WTC11 (cell line): Measurements from ENCODE around the gene CLDN9. TPM values are rescaled to one million over a fixed set of nuclear protein-coding genes. Genes with fewer than 3 reads are reported as not detected.

ENCODE experiments used
- ATAC-seq: fragments of 200-7000 bp; cut with Tn5 transposase; 2 replicates; pipeline ENCODE4 v1.10.0; 2021; ENCODE audit warnings: mild to moderate bottlenecking, moderate library complexity
- CTCF ChIA-PET: fragments of 300-600 bp; sonication (Branson Sonifier 250); formaldehyde crosslinking; loops from one replicate; lab custom pipeline; 2021; ENCODE audit warnings: antibody characterized with exemption; lab: Charles Lee
- POLR2A ChIA-PET: fragments of 350-600 bp; sonication (Branson Sonifier 250); formaldehyde crosslinking; loops from one replicate; lab custom pipeline; 2021; ENCODE audit warnings: antibody characterized with exemption; lab: Charles Lee
- DNase-seq: peaks from one replicate; pipeline ENCODE4 v3.0.0; 2021; ENCODE audit warnings: low spot score
- H3K27ac Mint-ChIP-seq: 2 replicates; pipeline ENCODE4 v1.8.0; 2021; ENCODE audit warnings: mixed read lengths
- H3K27me3 Mint-ChIP-seq: 2 replicates; pipeline ENCODE4 v1.8.0; 2021; ENCODE audit warnings: low read depth, mild to moderate bottlenecking, moderate library complexity, mixed read lengths
- H3K36me3 Mint-ChIP-seq: 2 replicates; pipeline ENCODE4 v1.8.0; 2021; ENCODE audit warnings: mixed read lengths
- H3K4me1 Mint-ChIP-seq: 2 replicates; pipeline ENCODE4 v1.8.0; 2022; ENCODE audit warnings: mixed read lengths
- H3K4me3 Mint-ChIP-seq: 2 replicates; pipeline ENCODE4 v1.8.0; 2021; ENCODE audit warnings: mild to moderate bottlenecking, moderate library complexity, mixed read lengths
- H3K9me3 Mint-ChIP-seq: 2 replicates; pipeline ENCODE4 v1.8.0; 2021; ENCODE audit warnings: mixed read lengths
- CTCF ChIP-seq: fragments of 200-600 bp; IDR thresholded peaks from 2 replicates; pipeline ENCODE4 v1.8.0; 2022; ENCODE audit warnings: antibody characterized with exemption
- FOXP4 ChIP-seq: sonication (generic); formaldehyde crosslinking; IDR thresholded peaks from 2 replicates; pipeline ENCODE4 v1.8.0; 2022; ENCODE audit warnings: mild to moderate bottlenecking, missing genetic modification reagents
- GRHL2 ChIP-seq: fragments of 250-450 bp; sonication (Bioruptor Pico); IDR thresholded peaks from 2 replicates; pipeline ENCODE4 v1.8.0; 2022; ENCODE audit warnings: mild to moderate bottlenecking, moderate library complexity; ENCODE audit not compliant: insufficient replicate concordance, severe bottlenecking
- PRRX2 ChIP-seq: fragments of 250-450 bp; sonication (Bioruptor Pico); IDR thresholded peaks from 2 replicates; pipeline ENCODE4 v1.8.0; 2021; ENCODE audit warnings: mild to moderate bottlenecking
- ZMAT4 ChIP-seq: fragments of 250-450 bp; sonication (Bioruptor Pico); IDR thresholded peaks from 2 replicates; pipeline ENCODE4 v1.9.0; 2021; ENCODE audit warnings: mild to moderate bottlenecking
- ZNF232 ChIP-seq: sonication (generic); formaldehyde crosslinking; IDR thresholded peaks from 2 replicates; pipeline ENCODE4 v1.8.0; 2022; ENCODE audit warnings: mild to moderate bottlenecking, missing genetic modification reagents
- ZNF263 ChIP-seq: sonication (generic); formaldehyde crosslinking; IDR thresholded peaks from 2 replicates; pipeline ENCODE4 v1.8.1; 2022; ENCODE audit warnings: low read depth, mild to moderate bottlenecking, moderate library complexity, missing genetic modification reagents
- total RNA-seq: library from RNA; stranded (reverse); gene quantifications from 3 replicates; pipeline ENCODE4 v1.2.3, GENCODE V29; 2021
- TF ChIP-seq, protein P1 (sequence below): sonication (generic); formaldehyde crosslinking; IDR thresholded peaks from 2 replicates; pipeline ENCODE4 v1.8.1; 2022; ENCODE audit warnings: low read depth, missing genetic modification reagents, borderline replicate concordance
- TF ChIP-seq, protein P2 (sequence below): sonication (generic); formaldehyde crosslinking; conservative IDR thresholded peaks from 2 replicates; pipeline ENCODE4 v1.8.1; 2023; ENCODE audit warnings: mild to moderate bottlenecking, low read depth, missing genetic modification reagents, moderate library complexity

Gene CLDN9
- total RNA-seq, 1 experiment from 2014 or later, result 0.92 TPM

- TF ChIP-seq, protein P1, sequence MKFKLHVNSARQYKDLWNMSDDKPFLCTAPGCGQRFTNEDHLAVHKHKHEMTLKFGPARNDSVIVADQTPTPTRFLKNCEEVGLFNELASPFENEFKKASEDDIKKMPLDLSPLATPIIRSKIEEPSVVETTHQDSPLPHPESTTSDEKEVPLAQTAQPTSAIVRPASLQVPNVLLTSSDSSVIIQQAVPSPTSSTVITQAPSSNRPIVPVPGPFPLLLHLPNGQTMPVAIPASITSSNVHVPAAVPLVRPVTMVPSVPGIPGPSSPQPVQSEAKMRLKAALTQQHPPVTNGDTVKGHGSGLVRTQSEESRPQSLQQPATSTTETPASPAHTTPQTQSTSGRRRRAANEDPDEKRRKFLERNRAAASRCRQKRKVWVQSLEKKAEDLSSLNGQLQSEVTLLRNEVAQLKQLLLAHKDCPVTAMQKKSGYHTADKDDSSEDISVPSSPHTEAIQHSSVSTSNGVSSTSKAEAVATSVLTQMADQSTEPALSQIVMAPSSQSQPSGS (CRISPR knock-in tag), result no peak
- TF ChIP-seq ZMAT4, result no peak
- TF ChIP-seq, protein P2, sequence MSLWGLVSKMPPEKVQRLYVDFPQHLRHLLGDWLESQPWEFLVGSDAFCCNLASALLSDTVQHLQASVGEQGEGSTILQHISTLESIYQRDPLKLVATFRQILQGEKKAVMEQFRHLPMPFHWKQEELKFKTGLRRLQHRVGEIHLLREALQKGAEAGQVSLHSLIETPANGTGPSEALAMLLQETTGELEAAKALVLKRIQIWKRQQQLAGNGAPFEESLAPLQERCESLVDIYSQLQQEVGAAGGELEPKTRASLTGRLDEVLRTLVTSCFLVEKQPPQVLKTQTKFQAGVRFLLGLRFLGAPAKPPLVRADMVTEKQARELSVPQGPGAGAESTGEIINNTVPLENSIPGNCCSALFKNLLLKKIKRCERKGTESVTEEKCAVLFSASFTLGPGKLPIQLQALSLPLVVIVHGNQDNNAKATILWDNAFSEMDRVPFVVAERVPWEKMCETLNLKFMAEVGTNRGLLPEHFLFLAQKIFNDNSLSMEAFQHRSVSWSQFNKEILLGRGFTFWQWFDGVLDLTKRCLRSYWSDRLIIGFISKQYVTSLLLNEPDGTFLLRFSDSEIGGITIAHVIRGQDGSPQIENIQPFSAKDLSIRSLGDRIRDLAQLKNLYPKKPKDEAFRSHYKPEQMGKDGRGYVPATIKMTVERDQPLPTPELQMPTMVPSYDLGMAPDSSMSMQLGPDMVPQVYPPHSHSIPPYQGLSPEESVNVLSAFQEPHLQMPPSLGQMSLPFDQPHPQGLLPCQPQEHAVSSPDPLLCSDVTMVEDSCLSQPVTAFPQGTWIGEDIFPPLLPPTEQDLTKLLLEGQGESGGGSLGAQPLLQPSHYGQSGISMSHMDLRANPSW (CRISPR knock-in tag), result no peak
- no peak for TF ChIP-seq CTCF
- TF ChIP-seq ZNF263 (CRISPR knock-in tag), result no peak
- TF ChIP-seq ZNF232 (CRISPR knock-in tag), result no peak
Measured at GRCh38 chr16:3062553-3062952, 49.8 kb downstream of the CLDN9 start (continued).

GRCh38 chr16:3063625-3064386 lies 51.1 kb downstream of the CLDN9 start:
- ChIA-PET CTCF (interaction anchor here (0.5 to 1.7 kb wide), 5 partner anchors 22 to 94 kb away, joined by 3 to 15 read pairs (median 5); partner anchors contain the start of gene PAQR4), POLR2A (interaction anchor here (0.8 kb wide), 1 partner anchor 35 kb away, joined by 5 read pairs; the partner anchor contains the start of gene ZSCAN10)
- Mint-ChIP-seq H3K4me3 (no peak overlapping the region), H3K4me1 (peaks cover 29% of the 10 kb centered on the region), H3K36me3 (no peaks in the 10 kb centered on the region), H3K27me3 (peaks cover 3% of the 10 kb centered on the region; the same call in 1 of the 2 replicates), H3K27ac (no peak overlapping the region)
- DNase-seq (no peak), ATAC-seq (no peak)
- TF ChIP-seq FOXP4 (CRISPR knock-in tag) (no peak), PRRX2 (CRISPR knock-in tag) (no peak), GRHL2 (CRISPR knock-in tag) (no peak)
- TF ChIP-seq, all 79 proteins: peak for 0
- H3K9me3 Mint-ChIP-seq, result no peaks in the 10 kb centered on the region

Other genes starting within 250 kb of the CLDN9 start
- 252 to 267 TPM (median 267 TPM) in 3 replicates for gene ELOB, start 235.6 kb upstream of the CLDN9 start, total RNA-seq
- gene PRSS33, start 225.4 kb upstream of the CLDN9 start, total RNA-seq, result 0.18 to 0.44 TPM (median 0.24 TPM) in 3 replicates
- not detected in 3 replicates for gene PRSS41, start 214.5 kb upstream of the CLDN9 start, total RNA-seq
- gene PRSS21, start 195.7 kb upstream of the CLDN9 start, total RNA-seq, result 1.2 to 1.5 TPM (median 1.4 TPM) in 3 replicates
- gene ZG16B, start 182.6 kb upstream of the CLDN9 start, total RNA-seq, result not detected in 3 replicates
- 2.3 to 3.9 TPM (median 3.0 TPM) in 3 replicates for gene PRSS22, start 154.8 kb upstream of the CLDN9 start, total RNA-seq
- gene FLYWCH2, start 129.7 kb upstream of the CLDN9 start, total RNA-seq, result 19.7 to 25.0 TPM (median 20.7 TPM) in 3 replicates
- gene FLYWCH1, start 101.0 kb upstream of the CLDN9 start, total RNA-seq, result 27.2 to 34.2 TPM (median 32.6 TPM) in 3 replicates
- 7.5 to 8.6 TPM (median 8.5 TPM) in 3 replicates for gene KREMEN2, start 48.6 kb upstream of the CLDN9 start, total RNA-seq
- gene PAQR4, start 43.6 kb upstream of the CLDN9 start, total RNA-seq, result 21.1 to 32.4 TPM (median 21.5 TPM) in 3 replicates
- gene PKMYT1, start 32.5 kb upstream of the CLDN9 start, total RNA-seq, result 102 to 120 TPM (median 113 TPM) in 3 replicates
- gene CLDN6, start 5.3 kb downstream of the CLDN9 start, total RNA-seq, result 746 to 778 TPM (median 775 TPM) in 3 replicates
- gene TNFRSF12A, start 7.4 kb downstream of the CLDN9 start, total RNA-seq, result 78.9 to 87.0 TPM (median 79.5 TPM) in 3 replicates
- gene HCFC1R1, start 11.0 kb downstream of the CLDN9 start, total RNA-seq, result 76.0 to 84.0 TPM (median 83.2 TPM) in 3 replicates
- 76.5 to 94.2 TPM (median 88.7 TPM) in 3 replicates for gene THOC6, start 11.1 kb downstream of the CLDN9 start, total RNA-seq
- gene BICDL2, start 24.0 kb downstream of the CLDN9 start, total RNA-seq, result 27.3 to 28.5 TPM (median 28.2 TPM) in 3 replicates
- 41.2 to 49.0 TPM (median 43.3 TPM) in 3 replicates for gene MMP25, start 33.6 kb downstream of the CLDN9 start, total RNA-seq
- 3.5 to 4.7 TPM (median 3.6 TPM) in 3 replicates for gene IL32, start 52.7 kb downstream of the CLDN9 start, total RNA-seq
- 263 to 286 TPM (median 271 TPM) in 3 replicates for gene ZSCAN10, start 86.4 kb downstream of the CLDN9 start, total RNA-seq
- 17.7 to 22.7 TPM (median 21.3 TPM) in 3 replicates for gene ZNF205, start 99.7 kb downstream of the CLDN9 start, total RNA-seq
- 8.9 to 11.6 TPM (median 10.3 TPM) in 3 replicates for gene ZNF213, start 122.1 kb downstream of the CLDN9 start, total RNA-seq
- 0.27 to 0.46 TPM (median 0.44 TPM) in 3 replicates for gene OR1F1, start 175.3 kb downstream of the CLDN9 start, total RNA-seq
- gene ZNF200, start 222.2 kb downstream of the CLDN9 start, total RNA-seq, result 6.8 to 9.7 TPM (median 7.2 TPM) in 3 replicates
- 0.09 to 0.21 TPM (median 0.14 TPM) in 3 replicates for gene MEFV, start 243.7 kb downstream of the CLDN9 start, total RNA-seq